Progenitor cell of endocrine pancreas (in vitro differentiated cells): Measurements from ENCODE around the gene IL4. TPM values are rescaled to one million over a fixed set of nuclear protein-coding genes. Genes with fewer than 3 reads are reported as not detected.

ENCODE experiments used
- DNase-seq: peaks from one replicate; pipeline ENCODE4 v3.0.0; 2021; ENCODE audit warnings: low spot score; ENCODE audit not compliant: unreplicated experiment
- H3K27ac Mint-ChIP-seq: 2 replicates; pipeline ENCODE4 v1.8.0; 2021; ENCODE audit warnings: mild to moderate bottlenecking, moderate library complexity, mixed read lengths
- H3K27me3 Mint-ChIP-seq: 2 replicates; pipeline ENCODE4 v1.8.0; 2021; ENCODE audit warnings: mixed read lengths
- H3K36me3 Mint-ChIP-seq: 2 replicates; pipeline ENCODE4 v1.8.0; 2022; ENCODE audit warnings: mixed read lengths; ENCODE audit not compliant: insufficient read depth
- H3K4me1 Mint-ChIP-seq: 2 replicates; pipeline ENCODE4 v1.8.0; 2021; ENCODE audit warnings: low read depth, mixed read lengths
- H3K4me3 Mint-ChIP-seq: 2 replicates; pipeline ENCODE4 v1.8.0; 2021; ENCODE audit warnings: low read depth, mild to moderate bottlenecking, moderate library complexity, mixed read lengths
- H3K9me3 Mint-ChIP-seq: 2 replicates; pipeline ENCODE4 v1.8.0; 2021; ENCODE audit warnings: low read depth, mixed read lengths
- CTCF ChIP-seq: fragments of 200-600 bp; sonication (generic); IDR thresholded peaks from one replicate; pipeline ENCODE4 v1.5.0; 2021; ENCODE audit warnings: antibody characterized with exemption, mild to moderate bottlenecking; ENCODE audit not compliant: unreplicated experiment
- total RNA-seq: library from RNA; stranded (reverse); gene quantifications from 2 replicates; pipeline ENCODE4 v1.2.1, GENCODE V29; 2021

The IL4 gene
- total RNA-seq, 1 donor from 2014 or later = not detected

- no peak for TF ChIP-seq CTCF
- Mint-ChIP-seq H3K9me3 (no peaks in the 10 kb centered on the region), H3K27ac (no peak overlapping the region), H3K4me3 (no peak overlapping the region), H3K4me1 (no peaks in the 10 kb centered on the region), H3K36me3 (peaks cover 31% of the 10 kb centered on the region), H3K27me3 (no peaks in the 10 kb centered on the region)
- no peak for DNase-seq
Observed at GRCh38 chr5:132641841-132642240, 31.9 kb upstream of the IL4 start.

GRCh38 chr5:132644177-132644576, 29.6 kb upstream of the IL4 start:
- DNase-seq = no peak
- Mint-ChIP-seq H3K4me1 (no peaks in the 10 kb centered on the region), H3K36me3 (peaks cover 22% of the 10 kb centered on the region), H3K9me3 (peaks cover 11% of the 10 kb centered on the region), H3K27me3 (no peaks in the 10 kb centered on the region), H3K4me3 (no peak overlapping the region), H3K27ac (no peak overlapping the region)
- no peak for TF ChIP-seq CTCF

- H3K4me1 Mint-ChIP-seq = no peaks in the 10 kb centered on the region
- TF ChIP-seq CTCF = no peak
- H3K27ac Mint-ChIP-seq = no peak overlapping the region
- no peak for DNase-seq
- H3K9me3 Mint-ChIP-seq = peaks cover 11% of the 10 kb centered on the region
- H3K27me3 Mint-ChIP-seq = peaks cover 4% of the 10 kb centered on the region
- H3K36me3 Mint-ChIP-seq = peaks cover 16% of the 10 kb centered on the region
- H3K4me3 Mint-ChIP-seq = no peak overlapping the region
Observed at GRCh38 chr5:132646583-132647266, 27.1 kb upstream of the IL4 start.

GRCh38 chr5:132647473-132647872, 26.3 kb upstream of the IL4 start:
- no peak overlapping the region for H3K27ac Mint-ChIP-seq
- peaks cover 11% of the 10 kb centered on the region for H3K9me3 Mint-ChIP-seq
- DNase-seq = no peak
- no peak overlapping the region for H3K4me3 Mint-ChIP-seq
- no peaks in the 10 kb centered on the region for H3K4me1 Mint-ChIP-seq
- peaks cover 9% of the 10 kb centered on the region for H3K27me3 Mint-ChIP-seq
- no peak for TF ChIP-seq CTCF
- H3K36me3 Mint-ChIP-seq = peaks cover 12% of the 10 kb centered on the region

GRCh38 chr5:132648355-132648754, 25.4 kb upstream of the IL4 start:
- no peaks in the 10 kb centered on the region for H3K4me1 Mint-ChIP-seq
- peaks cover 10% of the 10 kb centered on the region for H3K27me3 Mint-ChIP-seq
- no peak overlapping the region for H3K4me3 Mint-ChIP-seq

More at GRCh38 chr5:132648355-132648754, 25.4 kb upstream of the IL4 start:
- no peak for DNase-seq
- peaks cover 11% of the 10 kb centered on the region for H3K9me3 Mint-ChIP-seq
- peaks cover 7% of the 10 kb centered on the region for H3K36me3 Mint-ChIP-seq
- no peak for TF ChIP-seq CTCF
- H3K27ac Mint-ChIP-seq = no peak overlapping the region
